ENCODE data around the gene RALGAPA2.

The RALGAPA2 gene

DNA sequence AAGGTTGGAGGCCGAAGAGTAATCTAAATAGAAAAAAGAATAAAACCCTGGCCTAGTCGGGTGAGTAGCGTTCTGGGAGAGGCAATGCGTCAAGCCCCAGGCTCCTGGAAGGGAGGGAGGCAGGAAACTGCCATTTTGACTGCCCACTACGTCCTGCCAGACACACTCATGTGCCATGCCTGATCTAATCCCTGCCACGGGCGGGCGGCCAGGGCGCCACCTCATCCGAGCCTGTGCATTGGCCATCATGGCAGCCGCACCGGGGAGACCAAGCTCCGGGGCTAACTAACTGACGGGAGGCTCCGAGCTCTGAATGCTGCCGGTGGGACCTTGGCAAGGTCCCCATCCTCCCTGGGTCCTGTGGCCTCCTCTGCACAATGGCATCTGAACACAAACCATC is 275.8 kb downstream of the RALGAPA2 start:
- DNase-seq (ENCODE audit: low spot score): no peak

DNA sequence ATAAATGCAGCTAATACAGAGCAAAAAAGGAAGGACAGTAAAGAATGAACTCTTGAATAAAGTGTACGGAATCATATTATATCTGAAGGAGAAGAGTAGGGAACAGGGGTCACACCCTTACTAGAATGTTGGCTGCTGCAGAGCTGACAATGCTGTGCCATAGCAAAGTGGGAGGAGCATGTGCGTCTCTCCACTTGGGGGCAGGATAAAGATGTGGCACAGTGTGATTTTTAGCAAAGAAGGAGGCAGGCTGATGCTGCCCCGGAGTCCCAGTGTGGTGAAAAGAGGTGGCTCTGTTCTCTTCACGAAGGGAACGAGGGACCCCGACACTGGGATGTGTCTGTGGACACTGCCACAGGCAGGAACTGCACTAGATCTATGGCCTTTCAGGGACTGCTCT is 277.0 kb downstream of the RALGAPA2 start:
- no peak for DNase-seq (ENCODE audit: low spot score)

DNA sequence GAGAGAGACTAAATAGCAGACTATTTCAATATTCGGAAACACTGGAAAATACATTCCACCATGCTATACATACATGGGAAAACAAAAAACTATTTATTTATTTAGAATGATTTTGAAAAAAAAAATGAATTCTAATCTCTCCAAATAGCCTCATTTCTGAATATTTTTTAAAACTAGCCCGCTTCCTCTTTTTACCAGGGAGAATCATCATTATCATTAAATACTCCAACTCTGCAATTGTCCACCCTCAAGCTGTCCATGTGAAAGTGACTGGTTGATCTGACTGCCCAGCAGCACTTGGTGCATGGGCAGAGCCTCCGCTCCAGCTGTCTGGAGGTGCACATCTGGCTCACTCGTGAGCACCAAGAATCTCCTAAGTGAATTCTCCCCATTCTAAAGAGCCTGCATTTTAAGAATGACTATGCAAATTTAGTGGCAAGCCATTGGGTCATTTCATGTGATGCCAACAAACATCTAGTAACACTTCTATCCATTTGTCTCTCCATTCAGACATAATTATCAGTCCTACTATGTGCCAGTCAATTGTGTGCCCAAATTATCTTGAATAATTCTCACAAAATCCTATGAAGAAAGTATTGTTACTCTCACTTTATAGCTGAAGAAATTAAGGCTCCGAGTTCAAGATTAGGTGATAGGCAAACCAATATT is 279.7 kb downstream of the RALGAPA2 start:
- DNase-seq (ENCODE audit: low spot score): no peak

DNA sequence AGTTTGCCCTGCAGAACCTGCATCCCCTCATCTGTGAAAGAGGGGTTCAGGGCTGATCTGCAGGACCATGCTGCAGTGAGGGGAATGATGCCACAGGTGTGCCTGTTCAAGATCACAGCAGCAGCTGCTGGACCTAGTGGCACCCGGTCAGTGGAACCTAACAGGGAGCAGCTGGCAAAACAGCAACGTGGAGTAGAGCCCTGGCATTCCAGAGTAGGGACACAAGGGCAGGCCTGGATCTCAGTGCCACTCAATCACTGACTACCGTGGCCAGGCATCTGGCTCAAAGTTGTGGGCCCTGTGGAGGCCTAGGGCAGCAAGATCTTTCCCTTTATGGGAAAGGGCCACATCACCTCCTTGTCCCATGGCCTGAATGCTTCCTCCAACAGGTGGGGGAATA is 282.4 kb downstream of the RALGAPA2 start:
- no peak for DNase-seq (ENCODE audit: low spot score)

DNA sequence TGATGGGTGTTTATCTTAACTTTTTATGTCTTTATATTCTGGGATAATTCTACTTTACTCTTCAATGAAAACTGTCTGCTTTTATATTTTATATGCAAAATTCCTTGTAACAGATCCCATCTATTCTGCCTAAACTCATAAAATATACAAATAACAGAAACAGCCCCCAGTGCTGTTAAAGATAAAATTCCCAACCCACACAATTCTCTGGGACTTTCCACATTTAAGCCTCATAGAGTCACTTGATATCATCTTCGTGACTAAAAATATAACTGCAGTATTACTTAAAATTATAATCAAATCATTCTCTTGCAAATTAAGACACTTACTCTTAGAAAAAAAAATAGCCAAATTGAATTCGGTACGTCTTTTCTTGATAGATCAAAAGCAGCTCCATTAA is 284.4 kb downstream of the RALGAPA2 start:
- DNase-seq (ENCODE audit: low spot score): no peak

DNA sequence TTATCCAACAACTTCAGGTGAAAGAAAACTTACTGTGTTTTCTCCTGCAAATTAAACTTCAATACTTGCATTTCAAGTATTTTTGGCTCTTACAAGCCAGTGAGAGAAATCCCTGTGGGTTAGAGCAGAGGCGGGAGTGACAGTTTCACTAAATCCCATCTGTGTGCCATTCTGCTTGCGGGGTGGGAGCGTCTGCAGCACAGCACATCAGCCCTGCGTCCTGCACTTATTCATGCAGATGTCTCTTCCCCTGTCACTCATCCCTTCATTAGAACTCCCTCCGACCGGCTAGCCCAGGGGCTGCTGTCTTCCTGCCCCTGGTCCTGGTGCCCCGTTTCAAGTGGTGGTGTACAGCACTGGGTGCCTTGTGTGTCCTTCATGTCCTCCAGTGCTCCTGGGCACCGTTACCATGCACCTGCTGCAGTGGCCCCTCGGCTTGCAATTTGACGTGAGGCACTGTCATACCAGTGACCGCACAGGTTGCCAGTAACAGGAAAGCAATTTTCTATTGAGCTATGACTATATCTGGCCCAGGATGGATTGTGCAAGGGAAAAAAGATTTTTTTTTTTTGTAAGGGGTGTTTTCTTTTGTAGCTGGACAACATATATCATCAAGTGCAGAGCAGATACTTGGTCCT is 285.1 kb downstream of the RALGAPA2 start:
- no peak for DNase-seq (ENCODE audit: low spot score)

DNA sequence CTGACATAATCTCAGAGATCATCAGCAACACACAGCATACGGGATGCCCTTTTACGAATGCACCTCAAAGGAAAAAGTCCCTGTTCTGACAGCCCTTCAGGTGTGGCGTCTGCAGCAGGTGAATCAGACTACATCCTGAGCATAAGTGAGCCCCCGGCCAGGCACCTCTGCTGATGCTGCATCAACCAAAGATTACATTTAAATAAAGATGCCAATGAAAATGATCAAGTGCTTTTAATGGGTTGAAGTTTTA is 285.9 kb downstream of the RALGAPA2 start:
- no peak for DNase-seq (ENCODE audit: low spot score)

DNA sequence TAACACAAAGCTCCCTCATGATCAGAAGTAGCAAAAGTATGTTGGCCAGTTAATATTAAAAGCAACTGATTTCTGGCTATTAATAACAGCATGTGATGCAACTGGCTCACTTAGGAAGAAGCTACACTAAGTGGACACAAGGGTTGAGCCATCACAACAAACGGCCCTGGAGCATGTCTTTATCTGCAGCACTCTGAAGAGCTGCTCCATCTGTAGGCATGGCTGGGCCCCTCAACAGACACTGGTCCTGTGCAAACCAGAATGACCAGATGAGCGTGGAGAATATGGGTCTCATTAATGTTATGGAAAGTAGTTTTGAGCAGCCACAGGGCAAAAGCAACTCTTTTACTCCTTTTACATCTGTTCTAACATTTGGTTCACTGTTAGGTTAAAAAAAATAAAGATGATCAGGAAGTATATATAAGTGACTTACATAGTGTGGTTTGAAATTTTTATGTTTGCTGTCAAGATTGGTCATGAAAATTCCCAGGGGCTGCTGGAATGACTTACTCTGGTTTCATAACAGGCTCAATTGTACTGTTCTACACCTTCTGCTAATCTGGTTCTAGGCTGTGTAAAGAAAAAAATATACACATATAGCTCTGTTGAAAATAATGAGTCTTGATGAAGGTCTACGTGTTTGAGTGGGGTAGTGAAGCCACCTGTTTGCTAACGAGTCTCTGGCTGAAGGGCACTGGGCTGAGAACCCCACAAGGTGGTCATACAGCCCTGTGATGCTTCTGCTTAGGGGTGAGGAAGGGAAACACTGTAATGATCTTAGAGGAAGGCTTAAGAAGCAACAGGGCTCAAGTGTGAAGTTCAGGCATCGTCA is 286.4 kb downstream of the RALGAPA2 start:
- DNase-seq (ENCODE audit: low spot score): no peak

DNA sequence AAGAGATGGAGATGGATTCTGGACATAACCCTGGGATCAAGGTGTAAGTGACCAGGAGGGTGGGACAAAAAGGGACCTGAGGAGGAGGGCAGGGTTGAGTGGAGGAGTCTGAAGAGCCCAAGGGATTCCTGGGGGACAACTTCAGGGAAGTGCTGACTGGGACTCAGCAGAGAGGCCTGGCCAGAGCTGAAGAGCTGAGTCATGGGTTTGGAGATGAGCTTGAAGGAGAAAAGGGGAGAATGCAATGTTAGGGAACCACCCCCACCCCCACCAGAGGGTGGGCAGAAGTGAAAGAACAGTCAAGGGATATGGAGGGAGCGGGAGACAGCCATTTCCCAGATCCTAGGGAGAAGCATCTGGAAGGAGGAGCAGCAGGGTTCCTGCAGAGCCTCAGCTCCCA is 289.3 kb downstream of the RALGAPA2 start:
- DNase-seq (ENCODE audit: low spot score): no peak

DNA sequence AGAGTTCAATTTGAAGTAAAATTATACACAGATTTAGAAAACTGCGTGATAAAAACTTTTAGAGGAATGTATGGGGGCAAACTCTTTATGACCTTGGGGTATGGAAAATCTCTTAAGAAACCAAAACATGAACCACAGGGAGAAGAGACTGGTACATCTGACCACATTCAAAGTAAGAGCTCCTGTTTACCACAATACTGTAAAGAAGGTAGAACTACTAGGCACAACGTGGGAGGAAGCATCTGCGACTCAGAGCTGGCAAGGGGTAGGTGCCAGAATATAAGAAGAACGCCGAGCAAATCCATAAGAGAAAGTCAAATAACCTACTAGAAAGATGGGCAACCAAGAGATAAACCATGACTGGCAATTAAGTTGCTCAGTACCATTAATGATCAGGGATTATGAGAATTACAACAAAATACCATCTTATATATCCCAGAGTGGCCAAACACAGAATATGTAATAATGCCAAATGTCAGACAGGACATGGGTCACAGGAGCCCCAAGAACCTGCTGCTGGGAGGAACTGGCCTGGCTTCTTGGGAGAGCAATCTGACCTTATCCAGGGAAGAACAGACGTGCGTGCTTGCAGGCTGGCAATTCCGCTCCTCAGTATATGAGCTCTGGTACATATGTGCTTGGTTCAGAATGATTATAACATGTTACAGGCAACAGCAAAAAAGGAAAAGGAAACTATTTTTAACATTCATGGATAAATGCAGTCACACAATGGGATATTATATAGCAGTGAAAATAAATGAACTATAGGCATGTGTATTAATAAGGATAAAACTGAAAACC is 294.4 kb downstream of the RALGAPA2 start:
- no peak for DNase-seq (ENCODE audit: low spot score)

DNA sequence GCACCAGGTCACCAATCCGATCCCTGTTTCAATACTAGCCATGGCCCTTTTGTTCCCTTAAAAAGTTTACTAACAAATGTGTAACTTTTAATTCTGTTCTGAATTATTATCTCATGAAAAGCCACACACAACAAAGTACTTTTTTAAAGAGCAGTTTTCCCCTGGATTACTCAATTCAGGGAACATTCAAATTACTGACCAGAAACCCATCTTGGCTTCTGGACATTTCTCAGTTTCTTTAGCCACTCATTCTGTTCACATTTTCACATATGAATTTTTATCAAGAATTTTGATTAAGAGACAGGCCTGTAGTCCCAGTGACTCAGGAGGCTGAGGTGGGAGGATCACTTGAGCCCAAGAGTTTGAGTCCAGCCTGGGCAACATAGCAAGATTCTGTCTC is 297.1 kb downstream of the RALGAPA2 start:
- DNase-seq (ENCODE audit: low spot score): no peak

DNA sequence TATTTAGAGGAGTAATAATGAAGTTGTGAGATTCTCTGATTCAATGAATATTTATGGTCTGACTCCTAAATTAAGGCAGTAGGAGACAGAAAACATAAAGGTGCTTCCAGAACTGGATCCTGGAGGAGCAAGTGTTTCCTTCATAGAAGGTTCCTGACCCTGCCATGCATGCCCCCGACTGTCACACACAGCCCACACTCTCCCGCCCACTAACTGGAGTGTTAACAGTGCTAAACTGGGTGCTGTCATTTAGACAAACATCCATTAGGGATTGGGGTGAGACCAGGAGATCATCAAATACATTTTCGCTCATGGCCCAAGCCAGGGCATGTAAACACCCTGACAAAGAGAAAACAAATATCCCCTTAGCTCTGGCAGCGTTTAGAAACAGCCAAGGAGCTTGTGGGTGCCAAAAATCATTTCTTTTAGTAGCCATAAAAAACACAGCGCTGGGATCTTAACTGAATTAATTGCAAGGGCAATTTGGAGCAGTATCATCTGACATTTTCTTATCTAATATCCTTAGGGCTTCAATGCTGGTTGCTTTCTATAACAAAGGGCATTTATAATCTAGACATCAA is 297.7 kb downstream of the RALGAPA2 start:
- no peak for DNase-seq (ENCODE audit: low spot score)

DNA sequence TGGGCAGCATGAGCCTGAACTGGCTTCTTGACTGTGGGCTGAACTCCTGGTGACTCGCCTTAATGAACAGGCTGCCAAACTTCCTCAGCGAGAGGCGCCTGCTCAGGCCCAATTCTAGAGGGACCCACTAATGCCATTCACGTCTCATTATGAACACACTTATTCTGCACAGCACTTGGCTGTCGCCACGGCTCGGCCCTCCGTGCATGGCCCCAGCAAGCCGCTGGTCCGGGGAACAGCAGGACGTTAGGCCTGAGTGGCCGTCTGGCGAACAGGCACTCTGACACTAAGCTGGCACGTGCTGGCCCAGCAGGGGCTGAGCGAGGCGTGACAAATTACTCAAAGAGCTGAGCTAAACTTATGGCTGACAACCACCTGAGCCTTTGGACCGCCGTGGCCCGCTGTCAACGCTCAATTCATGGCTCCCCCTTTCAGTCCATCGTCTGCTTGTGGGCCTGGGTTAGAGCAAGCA is 298.6 kb downstream of the RALGAPA2 start:
- DNase-seq (ENCODE audit: low spot score): no peak

DNA sequence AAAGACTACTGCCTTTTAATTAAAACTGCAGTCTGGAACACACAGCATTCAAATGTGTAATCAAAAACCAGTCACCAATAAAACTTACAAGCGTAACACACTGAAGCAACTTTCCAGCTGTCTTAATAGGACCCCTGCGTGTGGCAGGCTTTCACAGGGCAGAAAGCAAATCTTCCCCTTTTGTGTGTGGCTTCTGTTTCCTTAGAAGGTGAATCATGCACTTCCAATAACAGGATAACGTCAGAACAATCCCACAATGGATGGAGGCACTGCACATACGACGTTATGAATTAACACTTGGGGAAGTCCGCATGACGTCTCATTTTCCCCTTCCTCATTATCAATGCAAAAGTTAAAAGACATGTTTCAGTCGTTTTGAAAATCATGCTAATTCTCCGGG is 299.7 kb downstream of the RALGAPA2 start:
- no peak for DNase-seq (ENCODE audit: low spot score)

DNA sequence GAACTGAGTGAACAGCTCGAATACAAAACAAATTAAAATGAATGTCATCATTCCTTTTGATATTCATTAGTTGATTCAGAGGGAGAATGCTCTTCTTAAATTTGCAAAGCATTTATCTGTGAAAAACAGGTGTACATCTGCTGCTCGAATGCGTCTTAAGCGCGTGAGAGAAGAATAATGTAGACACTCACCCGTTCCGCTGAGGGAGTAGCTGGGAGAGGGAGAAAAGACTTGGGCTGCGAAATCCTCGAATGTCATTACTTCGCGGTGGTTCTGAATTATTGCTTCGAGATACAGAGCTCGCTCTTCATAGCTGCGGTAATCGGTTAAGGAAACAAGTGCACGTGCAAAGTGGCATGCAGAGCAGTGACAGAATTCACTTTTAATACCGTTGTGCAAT is 300.6 kb downstream of the RALGAPA2 start:
- DNase-seq (ENCODE audit: low spot score): no peak

DNA sequence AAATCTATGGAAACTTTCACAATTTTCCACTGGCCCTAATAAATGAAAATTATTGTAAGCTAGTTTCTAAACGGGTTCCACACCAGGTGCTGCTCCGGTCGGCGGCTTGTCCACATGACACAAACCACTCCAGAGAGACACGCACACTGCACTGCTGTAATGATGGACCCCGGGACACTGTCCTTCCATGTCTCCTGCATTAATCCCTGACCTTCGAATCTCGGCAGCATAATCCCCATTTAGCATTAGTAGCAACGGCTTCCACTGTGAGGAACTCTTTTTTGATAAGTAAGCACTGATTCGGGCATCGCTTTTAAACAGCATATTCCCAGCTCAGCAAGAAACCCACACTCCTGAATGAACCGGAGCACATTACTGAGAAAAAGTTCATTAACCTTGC is 301.0 kb downstream of the RALGAPA2 start:
- DNase-seq (ENCODE audit: low spot score): no peak

DNA sequence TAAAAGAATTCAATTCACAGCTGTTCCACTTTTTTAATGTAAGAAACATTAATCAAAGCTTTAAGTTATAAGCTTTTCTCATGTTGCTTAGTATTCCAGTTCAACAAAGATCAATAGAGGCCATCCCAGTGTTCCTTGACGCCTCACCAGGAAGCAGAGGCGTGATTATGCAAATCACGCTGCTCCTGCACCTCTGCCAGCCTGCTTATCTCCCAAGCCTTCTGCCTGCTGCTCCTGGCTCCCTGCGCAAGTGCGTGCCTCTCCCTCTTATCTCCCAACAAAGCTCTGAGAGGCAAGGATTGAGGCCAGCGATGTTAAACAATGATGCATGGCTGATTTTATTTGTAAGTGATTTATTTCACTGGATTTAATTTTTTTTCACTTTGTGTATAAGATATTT is 301.8 kb downstream of the RALGAPA2 start:
- no peak for DNase-seq (ENCODE audit: low spot score)

DNA sequence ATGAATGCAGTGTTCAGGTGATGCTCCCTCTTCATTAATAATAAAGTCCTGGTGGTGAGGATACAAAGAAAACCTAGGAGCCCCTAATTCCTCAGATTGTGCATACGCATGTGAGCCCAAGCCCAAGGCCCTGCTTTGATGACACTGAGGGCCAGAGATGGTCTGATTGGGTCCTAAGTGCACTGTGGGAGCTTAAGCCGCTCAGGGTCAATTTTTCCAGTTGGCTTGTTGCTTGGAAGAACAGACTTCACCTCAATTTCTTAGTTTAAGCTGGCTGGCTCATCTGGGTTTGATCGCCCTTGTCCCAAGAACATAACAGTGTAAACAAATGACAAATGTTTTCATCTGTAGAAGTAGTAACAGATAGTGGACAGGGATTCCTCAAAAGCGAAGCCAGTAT is 303.1 kb downstream of the RALGAPA2 start:
- no peak for DNase-seq (ENCODE audit: low spot score)

DNA sequence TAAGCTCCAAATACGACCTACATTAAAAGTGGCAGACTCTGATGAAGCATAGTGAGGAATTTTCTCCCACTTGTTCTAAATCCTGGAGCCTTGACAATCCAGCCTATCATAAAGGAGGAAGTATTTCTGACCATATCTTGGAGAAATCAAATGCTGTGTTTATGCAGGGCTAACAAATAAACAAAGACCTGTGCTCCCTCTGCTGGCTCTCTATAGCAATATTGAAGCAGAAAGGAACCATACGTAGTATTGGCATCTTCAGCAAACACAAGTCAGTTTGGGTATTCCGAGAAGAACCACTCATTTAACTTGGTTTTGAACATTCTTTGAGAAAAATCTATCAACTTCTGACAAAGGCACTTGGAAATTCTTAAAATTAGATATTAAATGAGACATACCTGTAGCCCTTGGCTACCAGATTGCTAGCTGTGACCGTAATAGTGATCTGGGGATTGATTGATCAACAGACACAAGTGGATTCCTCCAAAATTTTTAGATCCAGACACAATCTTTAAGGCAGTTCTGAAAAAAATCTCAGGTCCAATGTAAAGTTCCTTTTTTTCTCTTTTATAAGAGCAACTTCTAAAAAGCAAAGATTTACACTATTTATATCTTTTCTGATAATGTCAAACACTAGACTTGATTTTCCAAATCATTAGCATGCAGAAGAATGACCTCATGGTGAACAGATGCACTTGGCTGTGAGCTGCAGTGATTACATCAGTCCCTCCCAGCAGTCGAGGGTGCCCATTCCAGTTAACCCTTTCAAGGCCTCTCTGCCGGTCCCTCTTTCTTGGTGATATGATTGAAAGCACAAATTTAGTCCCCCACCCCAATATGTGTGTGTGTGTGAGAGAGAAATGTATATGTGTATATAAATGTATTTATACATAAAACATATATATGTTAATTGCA is 304.3 kb downstream of the RALGAPA2 start:
- no peak for DNase-seq (ENCODE audit: low spot score)

DNA sequence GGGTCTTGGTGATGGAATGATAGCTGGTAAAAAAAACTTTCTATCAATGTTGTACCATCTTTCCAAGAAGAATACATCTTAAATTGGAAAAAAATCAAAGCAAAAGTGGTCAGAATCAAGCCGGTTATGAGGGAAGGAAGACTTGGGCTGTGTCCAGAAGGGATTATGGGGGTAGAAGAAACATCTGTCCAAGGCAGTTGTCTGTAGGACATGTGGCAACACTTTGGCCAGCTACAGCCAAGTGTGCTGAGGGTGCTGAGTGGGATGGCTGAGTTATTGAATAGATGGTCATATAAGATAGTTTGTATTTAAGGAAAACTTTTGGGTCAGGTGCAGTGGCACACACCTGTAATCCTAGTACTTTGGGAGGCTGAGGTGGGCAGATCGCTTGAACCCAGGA is 306.1 kb downstream of the RALGAPA2 start:
- DNase-seq (ENCODE audit: low spot score): no peak

DNA sequence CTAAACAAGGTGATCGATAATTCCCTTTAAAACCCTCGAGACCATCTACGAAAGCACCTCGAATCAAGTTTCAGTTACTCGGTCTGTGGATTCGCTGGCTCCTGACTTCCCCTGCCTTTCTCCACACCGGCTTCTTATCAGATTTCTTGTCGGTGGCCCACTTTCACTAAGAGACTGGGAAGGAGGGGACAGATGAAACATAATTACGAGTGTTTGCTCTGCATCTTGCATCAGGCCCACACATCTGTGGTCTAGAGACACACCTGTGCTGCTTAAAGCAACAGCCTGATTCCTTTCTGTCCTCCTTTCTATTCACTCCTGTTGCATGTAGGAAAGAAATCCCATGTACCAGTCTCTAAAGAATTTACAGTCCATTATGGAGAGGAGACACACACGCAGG is 306.8 kb downstream of the RALGAPA2 start:
- DNase-seq (ENCODE audit: low spot score): no peak
